GM11168 (cell line): ENCODE data around the gene BPIFB2.

Experiments used
- in situ Hi-C: fragments of 300-500 bp; cut with MboI; formaldehyde crosslinking; loops from one replicate; pipeline ENCODE4 v1.12.0; 2022; ENCODE audit warnings: low sequenced_read_pairs; ENCODE audit not compliant: unreplicated experiment

The BPIFB2 gene

GRCh38 chr20:33018169-33018931, 10.8 kb downstream of the BPIFB2 start:
- in situ Hi-C loops, result no loop called here

DNA sequence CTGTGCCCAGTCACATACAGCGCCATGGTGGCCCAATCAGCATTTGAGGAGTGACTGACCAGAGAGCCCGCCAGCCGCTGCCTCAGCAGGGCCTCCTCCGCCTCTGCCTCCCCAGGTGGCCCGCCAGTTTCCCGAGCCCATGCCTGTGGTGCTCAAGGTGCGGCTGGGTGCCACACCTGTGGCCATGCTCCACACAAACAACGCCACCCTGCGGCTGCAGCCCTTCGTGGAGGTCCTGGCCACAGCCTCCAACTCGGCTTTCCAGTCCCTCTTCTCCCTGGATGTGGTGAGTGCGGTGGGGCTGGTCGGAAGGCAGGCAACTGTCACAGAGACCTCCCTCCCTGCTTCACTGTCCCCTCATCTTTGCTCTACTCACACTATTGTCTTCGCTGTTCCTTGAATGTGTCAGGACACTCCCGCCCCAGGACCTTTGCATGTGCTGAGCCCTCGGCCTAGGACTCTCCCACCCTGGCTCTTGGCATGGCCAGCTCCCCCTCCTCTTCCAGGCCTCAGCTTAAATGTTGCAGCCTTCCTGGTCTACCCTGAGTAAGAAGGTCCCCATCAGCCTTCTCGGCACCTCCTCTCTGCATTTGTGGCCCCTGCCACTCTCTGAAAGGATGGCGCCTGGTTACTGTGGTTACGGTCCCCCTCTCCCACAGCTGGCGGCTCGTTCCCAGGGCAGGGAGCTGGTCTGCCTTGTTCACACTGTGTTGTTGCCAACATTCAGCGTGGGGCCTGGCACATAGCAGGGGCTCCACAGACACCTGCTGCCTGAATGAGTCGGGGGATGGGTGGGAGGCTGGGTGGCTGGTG, 12.2 kb downstream of the BPIFB2 start:
- in situ Hi-C loops, result no loop called here

DNA sequence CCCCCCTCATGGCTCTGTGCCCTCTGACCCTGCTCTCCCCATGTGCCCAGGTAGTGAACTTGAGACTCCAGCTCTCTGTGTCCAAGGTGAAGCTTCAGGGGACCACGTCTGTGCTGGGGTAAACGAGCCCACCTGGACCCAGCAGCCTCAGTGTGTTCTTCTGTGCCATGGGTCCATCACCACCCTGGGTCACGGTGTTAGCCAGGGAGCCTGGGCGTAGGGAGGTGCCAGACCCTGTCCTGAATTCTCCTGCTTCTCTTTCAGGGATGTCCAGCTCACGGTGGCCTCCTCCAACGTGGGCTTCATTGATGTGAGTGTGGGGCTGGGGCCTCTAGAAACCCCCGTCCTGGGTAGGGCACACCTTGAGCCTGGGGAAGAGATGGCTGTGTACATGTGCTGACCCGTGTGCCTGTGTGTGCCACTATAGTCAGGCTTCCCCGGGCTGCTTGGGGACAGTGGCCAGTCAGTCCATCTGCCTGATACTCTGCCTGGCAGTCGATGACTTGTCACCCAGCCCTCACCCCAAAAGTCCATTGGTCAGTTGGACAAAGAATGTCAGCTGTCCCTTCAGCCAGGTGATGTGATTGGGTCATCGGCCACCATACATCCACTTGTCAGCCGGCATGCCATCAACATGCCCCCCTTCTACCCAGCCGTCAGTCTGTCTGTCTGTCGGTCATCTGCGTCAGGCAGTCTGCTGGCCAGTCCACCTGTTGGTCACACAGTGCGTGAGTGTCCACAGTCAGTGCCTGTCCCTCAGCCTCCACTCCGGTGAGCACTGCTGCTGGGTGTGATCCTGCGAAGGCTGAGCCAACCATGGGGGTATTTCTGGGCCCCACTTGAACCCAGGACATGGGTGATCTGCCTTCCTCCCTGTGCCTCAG, 13.0 kb downstream of the BPIFB2 start:
- in situ Hi-C loops, result no loop called here

GRCh38 chr20:33021879-33022278, 14.4 kb downstream of the BPIFB2 start:
- in situ Hi-C loops, result no loop called here

GRCh38 chr20:33022289-33022688, 14.8 kb downstream of the BPIFB2 start:
- in situ Hi-C loops, result no loop called here

- in situ Hi-C loops, result no loop called here
Measured at GRCh38 chr20:33022694-33023438, 15.4 kb downstream of the BPIFB2 start.

GRCh38 chr20:33023439-33024242, 16.1 kb downstream of the BPIFB2 start:
- in situ Hi-C loops, result no loop called here

DNA sequence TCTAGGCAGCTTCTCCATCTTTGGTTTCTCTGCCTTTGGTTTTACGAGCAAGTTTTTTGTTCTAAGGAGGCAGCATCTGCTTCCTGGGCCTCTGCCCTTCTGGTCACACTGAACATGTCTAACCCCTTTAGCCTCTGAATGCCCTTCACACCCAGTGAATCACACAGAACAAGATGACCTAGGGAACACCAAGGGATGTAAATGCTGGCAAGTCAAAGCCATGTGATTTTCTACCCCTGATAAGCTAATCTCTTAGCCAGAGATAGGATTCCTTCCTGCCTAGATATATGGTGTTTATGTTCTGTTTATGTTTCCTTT, 16.7 kb downstream of the BPIFB2 start:
- in situ Hi-C loops, result no loop called here

GRCh38 chr20:33024609-33025317, 17.3 kb downstream of the BPIFB2 start:
- in situ Hi-C loops, result no loop called here

GRCh38 chr20:33025318-33025876, 17.9 kb downstream of the BPIFB2 start:
- in situ Hi-C loops, result no loop called here

DNA sequence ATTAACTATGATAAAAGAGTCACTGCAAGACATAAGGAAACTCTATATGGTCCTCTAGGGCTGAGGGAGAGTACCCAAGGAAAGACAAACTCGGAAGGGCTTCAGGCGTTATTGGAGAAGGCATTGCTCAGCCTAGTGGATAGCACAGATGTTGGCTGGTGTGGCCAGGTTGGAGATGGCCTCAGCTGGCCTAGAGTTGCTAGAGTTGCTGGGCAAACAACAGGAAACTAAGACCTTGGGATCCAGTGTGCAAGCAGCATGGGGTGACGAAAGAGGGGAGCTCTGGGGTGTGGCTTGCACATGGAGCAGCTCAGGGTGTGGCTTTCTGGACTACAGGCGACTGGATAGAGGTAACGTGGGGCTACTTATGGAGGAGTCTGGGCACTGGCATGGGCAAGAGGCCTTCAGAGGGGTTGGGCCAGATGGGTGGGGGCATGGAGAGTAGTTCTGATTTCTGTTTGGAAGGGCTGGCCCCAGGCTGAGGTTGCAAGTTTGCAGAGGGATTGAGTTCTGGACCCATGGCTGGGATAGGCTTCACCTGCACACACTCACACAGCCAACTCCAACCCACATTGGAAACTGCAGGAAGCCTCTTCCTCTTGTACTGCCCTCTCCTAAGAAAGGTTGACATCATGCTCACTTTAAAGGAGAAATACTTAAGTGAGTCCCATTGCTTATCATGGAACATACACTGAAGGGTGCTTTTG, 18.7 kb downstream of the BPIFB2 start:
- in situ Hi-C loops, result no loop called here

DNA sequence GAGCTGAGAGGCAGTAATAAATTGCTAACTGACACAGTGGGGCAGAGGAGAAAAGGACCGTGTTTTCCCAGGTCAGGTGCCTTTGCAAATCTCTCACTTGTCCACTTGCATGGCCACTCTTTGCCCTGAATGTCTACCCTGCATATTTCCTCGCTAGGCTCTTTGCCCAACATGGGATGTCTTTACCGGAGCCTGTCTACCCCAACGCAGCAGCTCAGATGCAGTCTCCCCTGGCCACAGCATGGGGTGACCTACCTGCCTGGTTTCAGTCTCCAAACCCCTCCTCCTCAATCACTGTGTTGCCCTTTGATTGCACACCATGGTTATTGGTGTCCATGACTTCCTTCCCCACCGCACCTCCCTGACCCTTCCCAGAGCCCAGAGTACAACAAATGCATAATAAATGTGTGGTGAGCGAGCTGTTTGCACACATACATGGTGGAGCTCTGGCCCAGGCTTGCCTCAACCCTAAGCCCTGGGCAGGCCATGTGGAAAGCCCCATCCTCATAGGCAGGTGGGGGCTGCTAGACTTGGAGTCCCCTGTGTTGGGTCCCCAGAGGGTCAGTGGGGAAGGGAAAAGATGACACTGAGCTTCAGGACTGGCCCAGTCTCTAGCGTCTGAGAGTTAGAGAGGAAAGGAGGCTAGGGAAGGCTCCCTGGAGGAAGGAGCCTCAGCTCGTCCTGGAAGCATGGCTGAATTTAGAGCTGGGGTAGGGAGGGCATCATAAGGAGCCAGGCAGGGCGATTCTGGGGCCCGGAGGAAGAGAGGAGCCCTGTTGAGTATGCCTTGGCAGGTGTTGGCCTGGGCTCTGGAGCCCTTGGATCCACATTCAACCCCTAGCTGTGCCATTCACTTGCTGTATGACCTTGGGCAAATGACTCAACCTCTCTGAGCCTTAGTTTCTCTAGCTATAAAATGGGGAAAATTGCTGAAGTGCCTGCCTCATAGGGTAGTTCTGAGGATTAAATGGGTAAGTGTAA, 19.6 kb downstream of the BPIFB2 start:
- in situ Hi-C loops, result no loop called here

DNA sequence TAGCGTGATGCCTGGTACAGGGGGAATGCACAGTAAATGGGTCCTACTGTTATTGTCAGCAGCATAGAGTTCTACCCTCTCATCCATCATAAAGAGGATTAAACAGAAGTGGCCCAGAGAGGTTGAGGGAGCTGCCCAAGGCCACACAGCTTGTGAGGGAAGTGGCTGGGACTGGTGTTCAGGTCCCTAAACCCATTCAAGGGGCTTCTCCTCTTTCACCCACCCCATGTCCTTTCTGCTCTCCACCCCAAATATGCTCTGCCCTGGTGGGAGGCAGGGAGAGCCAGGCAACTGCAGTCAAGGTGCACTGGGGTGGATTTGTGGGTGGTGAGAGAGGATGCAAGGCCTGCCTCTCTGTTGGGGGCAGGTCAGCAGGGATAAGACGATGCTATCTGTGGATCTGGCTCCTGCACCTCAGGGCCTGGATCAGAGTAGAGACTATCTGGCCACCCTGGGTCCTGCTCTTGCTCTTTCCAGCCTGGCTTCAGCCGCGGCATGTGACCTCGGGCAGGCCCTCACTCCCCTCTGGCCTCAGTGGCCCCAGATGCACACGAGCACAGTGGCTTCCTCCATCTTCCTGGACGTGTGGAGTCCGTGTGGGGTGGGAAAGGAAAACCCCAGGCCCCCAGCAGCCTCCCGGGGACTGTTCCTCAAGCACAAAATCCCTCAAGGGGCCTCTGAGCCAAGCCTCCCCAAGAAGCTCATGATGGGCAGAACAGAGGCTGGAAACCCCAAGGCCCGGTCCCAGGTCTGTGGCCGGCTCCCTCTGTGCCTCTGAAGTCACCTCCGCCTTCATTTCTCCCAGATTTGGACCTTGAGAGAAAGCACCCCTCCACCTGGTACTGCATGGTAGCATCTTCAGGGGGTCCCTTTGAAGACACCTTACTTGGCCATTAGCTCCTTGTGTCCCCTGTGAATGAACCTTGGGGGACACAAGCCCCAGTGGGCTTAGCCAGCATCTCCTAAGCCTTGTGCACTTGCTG, 20.6 kb downstream of the BPIFB2 start:
- in situ Hi-C loops, result no loop called here

DNA sequence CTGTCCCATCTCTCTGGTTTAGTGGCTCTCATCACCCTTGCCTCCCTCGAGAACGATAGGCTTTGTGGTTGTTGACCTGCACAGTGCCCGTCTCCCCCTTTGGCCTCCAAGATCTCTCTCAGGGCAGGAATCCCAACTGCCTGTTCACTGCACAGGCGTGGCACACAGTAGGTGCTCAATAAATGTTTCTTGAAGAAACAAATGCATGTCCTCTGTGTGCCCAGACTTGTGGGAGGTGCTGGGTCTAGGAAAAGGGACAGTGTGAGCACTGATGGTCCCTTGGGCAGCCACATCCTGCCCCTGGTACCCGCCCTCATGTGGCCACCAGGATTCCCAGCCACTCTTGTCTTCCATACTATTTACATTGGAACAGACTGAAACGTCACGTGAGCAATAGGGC, 21.4 kb downstream of the BPIFB2 start:
- in situ Hi-C loops, result no loop called here

DNA sequence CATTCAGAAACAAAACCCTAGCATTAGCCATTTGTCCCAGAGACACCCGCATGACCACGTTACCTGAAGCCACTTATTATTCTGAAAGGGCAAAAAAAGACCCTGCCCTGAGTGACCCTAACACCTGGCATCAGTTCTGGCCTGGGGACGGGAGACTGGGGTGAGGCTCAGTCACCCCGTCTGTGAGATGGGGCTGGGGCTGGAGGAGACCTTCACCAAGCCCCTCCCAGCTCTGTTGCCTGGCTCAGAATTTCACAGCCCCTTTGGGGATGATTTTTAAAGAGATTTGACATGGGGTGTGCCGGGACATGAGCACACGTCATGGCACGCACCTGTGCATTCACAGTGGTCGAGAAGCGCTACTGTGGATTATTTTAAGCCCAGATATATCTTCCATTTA, 22.6 kb downstream of the BPIFB2 start:
- in situ Hi-C loops, result no loop called here

GRCh38 chr20:33030569-33030968, 23.1 kb downstream of the BPIFB2 start:
- in situ Hi-C loops, result no loop called here
